Measurements from ENCODE around the gene R3HCC1L.
"Not testable (repeated sequence)": the region's sequence is repeated elsewhere in the genome, so short reads cannot be mapped to it uniquely, and the experiment has no call there.

The R3HCC1L gene

GRCh38 chr10:98128802-98129201, 5.7 kb upstream of the R3HCC1L start:
- no peak for DNase-seq (ENCODE audit: low read depth in 2 of 2)
- H3K4me3 ChIP-seq (replicated peaks in 1 of 2; ENCODE audit: low read depth in 2 of 2, low read length in 2 of 2): no peak overlapping the region
- TF ChIP-seq, protein P1, sequence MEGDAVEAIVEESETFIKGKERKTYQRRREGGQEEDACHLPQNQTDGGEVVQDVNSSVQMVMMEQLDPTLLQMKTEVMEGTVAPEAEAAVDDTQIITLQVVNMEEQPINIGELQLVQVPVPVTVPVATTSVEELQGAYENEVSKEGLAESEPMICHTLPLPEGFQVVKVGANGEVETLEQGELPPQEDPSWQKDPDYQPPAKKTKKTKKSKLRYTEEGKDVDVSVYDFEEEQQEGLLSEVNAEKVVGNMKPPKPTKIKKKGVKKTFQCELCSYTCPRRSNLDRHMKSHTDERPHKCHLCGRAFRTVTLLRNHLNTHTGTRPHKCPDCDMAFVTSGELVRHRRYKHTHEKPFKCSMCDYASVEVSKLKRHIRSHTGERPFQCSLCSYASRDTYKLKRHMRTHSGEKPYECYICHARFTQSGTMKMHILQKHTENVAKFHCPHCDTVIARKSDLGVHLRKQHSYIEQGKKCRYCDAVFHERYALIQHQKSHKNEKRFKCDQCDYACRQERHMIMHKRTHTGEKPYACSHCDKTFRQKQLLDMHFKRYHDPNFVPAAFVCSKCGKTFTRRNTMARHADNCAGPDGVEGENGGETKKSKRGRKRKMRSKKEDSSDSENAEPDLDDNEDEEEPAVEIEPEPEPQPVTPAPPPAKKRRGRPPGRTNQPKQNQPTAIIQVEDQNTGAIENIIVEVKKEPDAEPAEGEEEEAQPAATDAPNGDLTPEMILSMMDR (IDR thresholded peaks at IDR 0.05; ENCODE audit: low read depth, low read length): no peak

GRCh38 chr10:98131619-98132018, 2.8 kb upstream of the R3HCC1L start:
- no peak for DNase-seq (ENCODE audit: low read depth in 2 of 2)
- no peak overlapping the region for H3K4me3 ChIP-seq (replicated peaks in 1 of 2; ENCODE audit: low read depth in 2 of 2, low read length in 2 of 2)
- TF ChIP-seq, protein P1 (IDR thresholded peaks at IDR 0.05; ENCODE audit: low read depth, low read length): no peak

- DNase-seq (ENCODE audit: low read depth in 2 of 2); H3K4me3 ChIP-seq (replicated peaks in 1 of 2; ENCODE audit: low read depth in 2 of 2, low read length in 2 of 2): not testable (repeated sequence)
Observed at GRCh38 chr10:98133075-98133752, 1.2 kb upstream of the R3HCC1L start.

DNA sequence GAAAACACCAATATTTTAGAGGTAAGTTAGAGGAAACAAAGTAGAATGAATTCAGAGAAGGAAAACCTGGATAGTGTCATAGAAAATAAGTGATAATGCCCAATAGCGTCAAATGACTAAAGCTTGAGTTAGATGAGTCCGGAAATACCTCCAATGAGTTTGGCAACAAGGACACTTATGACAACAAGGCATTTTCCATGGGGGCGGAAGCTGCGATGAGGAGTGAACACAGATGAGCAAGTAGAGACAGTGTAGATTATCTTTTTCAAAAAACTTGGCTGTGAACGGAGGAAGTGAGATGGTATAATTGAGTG, 383 bp upstream of the R3HCC1L start:
- peak overlapping the region; percentile 82 to 86 for H3K4me3 ChIP-seq (replicated peaks in 1 of 2; ENCODE audit: low read depth in 2 of 2, low read length in 2 of 2)
- DNase-seq (ENCODE audit: low read depth in 2 of 2): no peak
- TF ChIP-seq, protein P1 (IDR thresholded peaks at IDR 0.05; ENCODE audit: low read depth, low read length): no peak

- peak overlapping the region; percentile 82 to 86 for H3K4me3 ChIP-seq (replicated peaks in 1 of 2; ENCODE audit: low read depth in 2 of 2, low read length in 2 of 2)
- TF ChIP-seq, protein P1 (IDR thresholded peaks at IDR 0.05; ENCODE audit: low read depth, low read length): no peak
Observed at GRCh38 chr10:98135222-98135899, 904 bp downstream of the R3HCC1L start.

DNA sequence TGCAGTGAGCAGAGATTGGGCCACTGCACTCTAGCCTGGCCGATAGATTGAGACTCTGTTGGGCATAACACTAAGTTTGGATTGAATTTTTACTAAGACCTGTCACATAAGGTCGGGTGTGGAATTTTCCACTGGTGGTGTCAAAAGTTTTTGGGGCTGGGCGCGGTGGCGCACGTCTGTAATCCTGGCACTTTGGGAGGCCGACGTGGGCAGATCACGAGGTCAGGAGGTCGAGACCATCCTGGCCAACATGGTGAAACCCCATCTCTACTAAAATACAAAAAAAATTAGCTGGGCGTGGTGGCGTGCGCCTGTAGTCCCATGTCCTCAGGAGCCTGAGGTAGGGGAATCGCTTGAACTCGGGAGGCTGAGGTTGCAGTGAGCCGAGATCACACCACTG, 2.3 kb downstream of the R3HCC1L start:
- DNase-seq (ENCODE audit: low read depth in 2 of 2); H3K4me3 ChIP-seq (replicated peaks in 1 of 2; ENCODE audit: low read depth in 2 of 2, low read length in 2 of 2): not testable (repeated sequence)

More at GRCh38 chr10:98135222-98135899, 904 bp downstream of the R3HCC1L start:
- DNase-seq (ENCODE audit: low read depth in 2 of 2): peak in 1 of 2 donors; percentile 26

- H3K4me3 ChIP-seq (replicated peaks in 1 of 2; ENCODE audit: low read depth in 2 of 2, low read length in 2 of 2): no peak overlapping the region
- DNase-seq (ENCODE audit: low read depth in 2 of 2): no peak
- TF ChIP-seq, protein P1 (IDR thresholded peaks at IDR 0.05; ENCODE audit: low read depth, low read length): no peak
Observed at GRCh38 chr10:98138031-98138430, 3.6 kb downstream of the R3HCC1L start.

DNA sequence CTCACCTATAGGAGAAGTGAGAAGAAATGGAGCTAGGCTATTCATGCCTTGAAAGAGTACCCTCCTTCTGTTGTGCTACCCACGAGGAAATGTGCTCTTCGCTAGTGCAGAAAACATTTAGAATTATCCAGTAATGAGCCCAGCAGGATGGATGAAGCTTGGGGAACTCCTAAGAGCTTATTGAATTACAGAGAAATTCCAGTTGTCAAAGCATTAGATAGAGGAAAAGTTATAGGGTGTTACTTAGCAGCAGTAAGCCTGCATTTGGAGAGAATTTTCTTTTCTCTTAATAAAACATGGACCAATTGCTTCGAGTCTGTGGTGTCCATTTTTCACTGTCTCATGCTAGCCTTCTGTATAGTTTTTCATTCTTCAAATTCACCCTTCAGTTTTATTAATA, 5.0 kb downstream of the R3HCC1L start:
- DNase-seq (ENCODE audit: low read depth in 2 of 2): no peak
- no peak overlapping the region for H3K4me3 ChIP-seq (replicated peaks in 1 of 2; ENCODE audit: low read depth in 2 of 2, low read length in 2 of 2)
- TF ChIP-seq, protein P1 (IDR thresholded peaks at IDR 0.05; ENCODE audit: low read depth, low read length): no peak

Measured in cardiac fibroblast (primary cell).